HCT116 (cell line): Measurements from ENCODE around the gene LCE1C. TPM values are rescaled to one million over a fixed set of nuclear protein-coding genes. Genes with fewer than 3 reads are reported as not detected.

Source experiments
- ATAC-seq: fragments of 200-7000 bp; cut with Tn5 transposase; 2 replicates; pipeline ENCODE4 v1.9.1; 2020; ENCODE audit warnings: mild to moderate bottlenecking, moderate library complexity
- BruUV-seq: library from RNA; stranded (reverse); fragments of 400-500 nt; replicated peaks from 2 replicates; lab custom pipeline; 2021; lab: Mats Ljungman, UMichigan
- CTCF ChIA-PET: fragments of 300-600 bp; sonication (Branson Sonifier 250); formaldehyde crosslinking; loops from one replicate; lab custom pipeline; 2021; ENCODE audit warnings: antibody characterized with exemption; lab: Charles Lee
- POLR2A ChIA-PET: fragments of 300-600, 350-600 bp; sonication (Branson Sonifier 250); formaldehyde crosslinking; loops from one replicate; lab custom pipeline; 2021; ENCODE audit warnings: antibody characterized with exemption; lab: Charles Lee
- RAD21 ChIA-PET, 2 experiments: fragments of 300-600 bp; sonication (Branson Sonifier 250); formaldehyde crosslinking; loops; one replicate each; lab custom pipeline; 2023; ENCODE audit warnings: low total read pairs in 2 of 2; ENCODE audit not compliant: uncharacterized antibody in 2 of 2, unreplicated experiment in 2 of 2, low non-redundant PET in 1 of 2; lab: Charles Lee
- DNase-seq: peaks from one replicate; pipeline ENCODE4 v3.0.0-alpha.2; 2010; ENCODE audit warnings: low read depth, low spot score
- H2AFZ ChIP-seq: fragments of 200-600 bp; shearing (Covaris generic), sonication (generic); 2 replicates; pipeline ENCODE4 v1.6.1; 2017; ENCODE audit warnings: low read depth, mixed run types, mixed read lengths, antibody characterized with exemption, low read length; ENCODE audit not compliant: poor library complexity, severe bottlenecking
- H3K27ac ChIP-seq: 2 replicates; pipeline ENCODE4 v1.5.1; 2012; ENCODE audit warnings: low read depth, low read length
- H3K27me3 ChIP-seq: fragments of 200-600 bp; sonication (generic); 2 replicates; pipeline ENCODE4 v1.6.1; 2016; ENCODE audit warnings: mixed run types, low read length, mixed read lengths; ENCODE audit not compliant: insufficient read depth
- H3K36me3 ChIP-seq, 2 experiments: fragments of 200-500 bp in 1 of 2; fragments of 200-600 bp in 1 of 2; sonication (Bioruptor generic) in 1 of 2; sonication (generic) in 1 of 2; 2 replicates each; pipeline versions ENCODE4 v1.5.1 to v1.6.1; 2014 to 2016; ENCODE audit warnings: low read length in 2 of 2, inconsistent platforms in 1 of 2, mixed read lengths in 1 of 2, mixed run types in 1 of 2; ENCODE audit not compliant: insufficient read depth in 2 of 2, control insufficient read depth in 1 of 2
- H3K4me1 ChIP-seq, 2 experiments: fragments of 200-600 bp in 1 of 2; sonication (generic) in 1 of 2; 2 replicates each; pipeline versions ENCODE4 v1.5.1 to v1.6.1; 2012 to 2017; ENCODE audit warnings: low read length in 2 of 2, inconsistent platforms in 1 of 2, mild to moderate bottlenecking in 1 of 2, mixed read lengths in 1 of 2, mixed run types in 1 of 2, moderate library complexity in 1 of 2; ENCODE audit not compliant: insufficient read depth in 2 of 2, control insufficient read depth in 1 of 2
- H3K4me2 ChIP-seq: fragments of 200-600 bp; sonication (generic); 2 replicates; pipeline ENCODE4 v1.6.1; 2017; ENCODE audit warnings: mixed run types, low read length, mixed read lengths
- H3K4me3 ChIP-seq, 2 experiments: fragments of 200-600 bp in 1 of 2; sonication (generic) in 1 of 2; replicated peaks in 1 of 2; 2 replicates each; pipeline ENCODE4 v1.5.1; 2011 to 2016; ENCODE audit warnings: low read length in 2 of 2, control low read depth in 1 of 2, low read depth in 1 of 2, mild to moderate bottlenecking in 1 of 2, mixed read lengths in 1 of 2, mixed run types in 1 of 2
- H3K79me2 ChIP-seq: fragments of 200-600 bp; sonication (generic); 2 replicates; pipeline ENCODE4 v1.6.1; 2017; ENCODE audit warnings: mild to moderate bottlenecking, mixed run types, low read length, moderate library complexity, mixed read lengths; ENCODE audit not compliant: insufficient read depth
- H3K9ac ChIP-seq: fragments of 200-600 bp; sonication (generic); 2 replicates; pipeline ENCODE4 v1.6.1; 2016; ENCODE audit warnings: low read length, mixed read lengths
- H3K9me2 ChIP-seq: fragments of 200-600 bp; sonication (generic), shearing (Covaris generic); 2 replicates; pipeline ENCODE4 v1.6.1; 2017; ENCODE audit warnings: mixed run types, mild to moderate bottlenecking, moderate library complexity; ENCODE audit not compliant: insufficient read depth
- H3K9me3 ChIP-seq, 2 experiments: fragments of 200-500 bp in 1 of 2; fragments of 200-600 bp in 1 of 2; sonication (Bioruptor generic) in 1 of 2; sonication (generic) in 1 of 2; 2 replicates each; pipeline ENCODE4 v1.6.1; 2014 to 2017; ENCODE audit warnings: low read length in 2 of 2, mixed read lengths in 2 of 2, inconsistent platforms in 1 of 2, low read depth in 1 of 2, mild to moderate bottlenecking in 1 of 2, mixed run types in 1 of 2, moderate library complexity in 1 of 2; ENCODE audit not compliant: control insufficient read depth in 1 of 2, insufficient read depth in 1 of 2
- H4K20me1 ChIP-seq: fragments of 200-600 bp; sonication (generic), shearing (Covaris generic); 2 replicates; pipeline ENCODE4 v1.6.1; 2017; ENCODE audit warnings: mixed run types, mild to moderate bottlenecking, moderate library complexity; ENCODE audit not compliant: insufficient read depth
- CBX3 ChIP-seq: IDR thresholded peaks from 2 replicates; pipeline ENCODE4 v1.6.1; 2012; ENCODE audit warnings: low read depth
- EGR1 ChIP-seq: IDR thresholded peaks from 2 replicates; pipeline ENCODE4 v1.6.1; 2012; ENCODE audit warnings: low read depth
- ELF1 ChIP-seq: IDR thresholded peaks from 2 replicates; pipeline ENCODE4 v1.6.1; 2012; ENCODE audit warnings: low read depth, borderline replicate concordance
- EZH2 ChIP-seq: fragments of 200-600 bp; sonication (generic); IDR thresholded peaks from 2 replicates; pipeline ENCODE4 v1.6.1; 2017; ENCODE audit warnings: antibody characterized with exemption, mixed run types
- EZH2phosphoT487 ChIP-seq: fragments of 200-600 bp; IDR thresholded peaks from 2 replicates; pipeline ENCODE4 v1.6.1; 2018; ENCODE audit warnings: antibody characterized with exemption, borderline replicate concordance
- JUND ChIP-seq: IDR thresholded peaks from 2 replicates; pipeline ENCODE4 v1.6.1; 2012
- POLR2A ChIP-seq: IDR thresholded peaks from 2 replicates; pipeline ENCODE4 v1.7.0; 2011; ENCODE audit warnings: borderline replicate concordance; ENCODE audit not compliant: insufficient read depth, insufficient read length; ENCODE audit errors: extremely low read depth
- RAD21 ChIP-seq: IDR thresholded peaks from 2 replicates; pipeline ENCODE4 v1.6.1; 2012; ENCODE audit warnings: low read depth, mild to moderate bottlenecking
- SIN3A ChIP-seq: IDR thresholded peaks from 2 replicates; pipeline ENCODE4 v1.6.1; 2012; ENCODE audit warnings: low read depth
- SRF ChIP-seq: IDR thresholded peaks from 2 replicates; pipeline ENCODE4 v1.6.1; 2012; ENCODE audit warnings: low read depth
- TCF7L2 ChIP-seq: IDR thresholded peaks from 2 replicates; pipeline ENCODE4 v1.7.0; 2011; ENCODE audit warnings: borderline replicate concordance, inconsistent platforms; ENCODE audit not compliant: insufficient read depth, insufficient read length; ENCODE audit errors: extremely low read depth
- ZNF274 ChIP-seq: fragments of 200-500 bp; sonication (Bioruptor generic); IDR thresholded peaks from 2 replicates; pipeline ENCODE4 v1.6.1; 2014; ENCODE audit warnings: mild to moderate bottlenecking, low read depth, low read length, inconsistent platforms
- intact Hi-C: fragments of 100-400 bp; cut with micrococcal nuclease; formaldehyde crosslinking; loops from 2 replicates; pipeline ENCODE4 v1.10.0; 2022
- total RNA-seq: library from RNA; stranded (reverse); gene quantifications from one replicate; pipeline ENCODE4 v1.2.1, GENCODE V29; 2021; ENCODE audit not compliant: unreplicated experiment
- TF ChIP-seq, protein P1 (sequence below), 3 experiments: fragments of 200-600 bp in 1 of 3; sonication (generic) in 1 of 3; IDR thresholded peaks in 2 of 3; conservative IDR thresholded peaks in 1 of 3; 2 replicates each; pipeline ENCODE4 v1.5.1; 2012 to 2017; ENCODE audit warnings: low read depth in 2 of 3, low read length in 2 of 3, antibody characterized with exemption in 1 of 3, borderline replicate concordance in 1 of 3, control low read depth in 1 of 3, mild to moderate bottlenecking in 1 of 3, mixed read lengths in 1 of 3, mixed run types in 1 of 3, moderate library complexity in 1 of 3; ENCODE audit not compliant: insufficient read depth in 1 of 3
- TF ChIP-seq, protein P2 (sequence below): IDR thresholded peaks from 2 replicates; pipeline ENCODE4 v1.6.1; 2012
- TF ChIP-seq, protein P3 (sequence below): IDR thresholded peaks from 2 replicates; pipeline ENCODE4 v1.6.1; 2011; ENCODE audit warnings: mild to moderate bottlenecking, low read length, moderate library complexity; ENCODE audit not compliant: insufficient replicate concordance; ENCODE audit errors: extremely low read depth

Gene LCE1C
- total RNA-seq, 1 experiment from 2014 or later = not detected

DNA sequence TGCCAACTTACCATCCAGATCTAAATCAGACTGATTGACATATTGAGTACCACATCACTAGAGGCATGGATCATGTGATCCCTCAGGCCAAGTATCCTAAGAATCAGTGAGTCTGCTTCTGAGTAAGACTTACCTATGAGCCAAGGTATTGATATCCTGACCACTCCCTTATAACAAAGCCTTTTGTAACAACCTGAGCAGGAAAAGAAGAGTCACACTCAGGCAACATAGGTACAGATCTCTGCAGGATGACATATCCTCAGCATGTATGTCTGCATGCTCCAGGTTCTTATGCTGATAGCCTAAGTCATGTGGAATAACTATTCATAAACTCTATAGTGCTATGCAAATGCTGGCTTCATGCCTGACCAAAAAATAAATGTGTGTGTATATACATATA lies 18.5 kb upstream of the LCE1C start (continued):
- TF ChIP-seq, protein P1, sequence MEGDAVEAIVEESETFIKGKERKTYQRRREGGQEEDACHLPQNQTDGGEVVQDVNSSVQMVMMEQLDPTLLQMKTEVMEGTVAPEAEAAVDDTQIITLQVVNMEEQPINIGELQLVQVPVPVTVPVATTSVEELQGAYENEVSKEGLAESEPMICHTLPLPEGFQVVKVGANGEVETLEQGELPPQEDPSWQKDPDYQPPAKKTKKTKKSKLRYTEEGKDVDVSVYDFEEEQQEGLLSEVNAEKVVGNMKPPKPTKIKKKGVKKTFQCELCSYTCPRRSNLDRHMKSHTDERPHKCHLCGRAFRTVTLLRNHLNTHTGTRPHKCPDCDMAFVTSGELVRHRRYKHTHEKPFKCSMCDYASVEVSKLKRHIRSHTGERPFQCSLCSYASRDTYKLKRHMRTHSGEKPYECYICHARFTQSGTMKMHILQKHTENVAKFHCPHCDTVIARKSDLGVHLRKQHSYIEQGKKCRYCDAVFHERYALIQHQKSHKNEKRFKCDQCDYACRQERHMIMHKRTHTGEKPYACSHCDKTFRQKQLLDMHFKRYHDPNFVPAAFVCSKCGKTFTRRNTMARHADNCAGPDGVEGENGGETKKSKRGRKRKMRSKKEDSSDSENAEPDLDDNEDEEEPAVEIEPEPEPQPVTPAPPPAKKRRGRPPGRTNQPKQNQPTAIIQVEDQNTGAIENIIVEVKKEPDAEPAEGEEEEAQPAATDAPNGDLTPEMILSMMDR (IDR thresholded peaks at IDR 0.05 in 2 of 3, conservative IDR thresholded peaks at IDR 0.05 in 1 of 3; ENCODE audit: borderline replicate concordance in 1 of 3, insufficient read depth in 1 of 3, low read depth in 2 of 3, low read length in 2 of 3) = no peak

DNA sequence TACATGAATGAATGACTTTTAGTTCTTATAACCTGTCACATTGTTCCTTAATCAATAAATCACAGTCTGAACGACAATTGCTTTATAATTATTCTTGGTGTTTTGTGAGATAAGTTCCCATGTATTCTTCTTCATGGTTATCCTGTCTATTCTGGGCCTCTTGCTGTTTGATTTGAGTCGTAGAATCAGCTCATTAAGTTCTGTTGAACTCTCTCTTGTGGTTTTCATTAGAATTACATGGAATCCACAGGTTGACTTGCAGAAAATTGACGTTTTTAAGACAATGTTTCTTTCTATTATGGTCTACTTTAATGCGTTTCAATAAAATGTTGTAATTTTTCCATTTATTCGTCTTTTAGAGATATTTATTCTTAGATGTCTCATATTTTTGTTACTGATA lies 16.8 kb upstream of the LCE1C start:
- Histone ChIP-seq H2AFZ (no peak overlapping the region), H4K20me1 (no peaks in the 10 kb centered on the region), H3K4me2 (no peak overlapping the region), H3K4me3 (no peak overlapping the region), H3K27ac (no peak overlapping the region), H3K9me3 (no peaks in the 10 kb centered on the region), H3K36me3 (no peaks in the 10 kb centered on the region), H3K4me1 (no peaks in the 10 kb centered on the region), H3K79me2 (no peaks in the 10 kb centered on the region), H3K9me2 (no peaks in the 10 kb centered on the region), H3K9ac (no peak overlapping the region), H3K27me3 (peaks cover 34% of the 10 kb centered on the region)
- DNase-seq (no peak), ATAC-seq (no peak)
- CTCF ChIA-PET = no interaction called here
- no TSS peak for BruUV-seq
- RAD21 ChIA-PET = no interaction called here
- POLR2A ChIA-PET = no interaction called here
- no peak for TF ChIP-seq ZNF274
- no peak for TF ChIP-seq SRF
- no peak for TF ChIP-seq ELF1
- TF ChIP-seq POLR2A = no peak
- intact Hi-C loops = no loop called here

DNA sequence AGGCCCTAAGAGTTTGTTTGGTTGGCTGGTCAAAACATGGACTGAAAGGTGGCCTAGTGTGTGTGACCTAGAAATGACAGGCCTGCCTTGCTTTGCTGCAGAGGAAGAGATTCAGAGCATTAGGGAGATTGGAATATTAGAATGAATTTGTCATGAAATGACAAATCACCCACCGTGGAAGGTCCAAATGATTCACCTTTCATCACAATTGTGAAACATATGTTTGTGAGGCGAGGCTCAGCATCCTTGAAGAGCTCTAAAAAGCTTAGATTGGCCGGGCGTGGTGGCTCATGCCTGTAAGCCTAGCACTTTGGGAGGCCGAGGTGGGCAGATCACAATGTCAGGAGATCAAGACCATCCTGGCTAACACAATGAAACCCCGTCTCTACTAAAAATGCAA lies 10.9 kb upstream of the LCE1C start:
- no peak overlapping the region for H3K4me2 ChIP-seq
- no peak for TF ChIP-seq EGR1
- no peak for TF ChIP-seq POLR2A
- TF ChIP-seq ZNF274 = no peak
- no peak for TF ChIP-seq EZH2phosphoT487
- TF ChIP-seq SIN3A = no peak
- TF ChIP-seq TCF7L2 = no peak
- TF ChIP-seq, protein P2, sequence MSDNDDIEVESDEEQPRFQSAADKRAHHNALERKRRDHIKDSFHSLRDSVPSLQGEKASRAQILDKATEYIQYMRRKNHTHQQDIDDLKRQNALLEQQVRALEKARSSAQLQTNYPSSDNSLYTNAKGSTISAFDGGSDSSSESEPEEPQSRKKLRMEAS = no peak
- TF ChIP-seq, protein P3, sequence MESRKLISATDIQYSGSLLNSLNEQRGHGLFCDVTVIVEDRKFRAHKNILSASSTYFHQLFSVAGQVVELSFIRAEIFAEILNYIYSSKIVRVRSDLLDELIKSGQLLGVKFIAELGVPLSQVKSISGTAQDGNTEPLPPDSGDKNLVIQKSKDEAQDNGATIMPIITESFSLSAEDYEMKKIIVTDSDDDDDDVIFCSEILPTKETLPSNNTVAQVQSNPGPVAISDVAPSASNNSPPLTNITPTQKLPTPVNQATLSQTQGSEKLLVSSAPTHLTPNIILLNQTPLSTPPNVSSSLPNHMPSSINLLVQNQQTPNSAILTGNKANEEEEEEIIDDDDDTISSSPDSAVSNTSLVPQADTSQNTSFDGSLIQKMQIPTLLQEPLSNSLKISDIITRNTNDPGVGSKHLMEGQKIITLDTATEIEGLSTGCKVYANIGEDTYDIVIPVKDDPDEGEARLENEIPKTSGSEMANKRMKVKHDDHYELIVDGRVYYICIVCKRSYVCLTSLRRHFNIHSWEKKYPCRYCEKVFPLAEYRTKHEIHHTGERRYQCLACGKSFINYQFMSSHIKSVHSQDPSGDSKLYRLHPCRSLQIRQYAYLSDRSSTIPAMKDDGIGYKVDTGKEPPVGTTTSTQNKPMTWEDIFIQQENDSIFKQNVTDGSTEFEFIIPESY = no peak
- TF ChIP-seq JUND = no peak
- TF ChIP-seq EZH2 = no peak
- TF ChIP-seq CBX3 = no peak
- no peak for TF ChIP-seq ELF1
- no peak for TF ChIP-seq RAD21
- TF ChIP-seq, all 23 proteins: peak for 0
- ATAC-seq = no peak
- H3K4me3 ChIP-seq = no peak overlapping the region
- ChIA-PET RAD21 (no interaction called here), POLR2A (no interaction called here), CTCF (no interaction called here)
- no peaks in the 10 kb centered on the region for H3K79me2 ChIP-seq
- H3K9ac ChIP-seq = no peak overlapping the region
- intact Hi-C loops = no loop called here
- H3K27ac ChIP-seq = no peak overlapping the region
- peaks cover 20% of the 10 kb centered on the region for H3K27me3 ChIP-seq
- no peaks in the 10 kb centered on the region for H3K36me3 ChIP-seq
- H3K4me1 ChIP-seq = no peaks in the 10 kb centered on the region
- BruUV-seq = no TSS peak
- no peaks in the 10 kb centered on the region for H3K9me3 ChIP-seq
- H3K9me2 ChIP-seq = no peaks in the 10 kb centered on the region
- H2AFZ ChIP-seq = no peak overlapping the region
- no peaks in the 10 kb centered on the region for H4K20me1 ChIP-seq
- no peak for DNase-seq
